ENCODE results near the gene KCND3.

- TF ChIP-seq POLR2AphosphoS5 (IDR thresholded peaks at IDR 0.05; ENCODE audit: low read depth, low read length) (no peak), POLR2A (IDR thresholded peaks at IDR 0.05; ENCODE audit: low read depth, low read length) (no peak)
Measured at GRCh38 chr1:112030157-112030556, 40.7 kb upstream of the KCND3 start.

All from GM12892 (cell line).